K562 (cell line): ENCODE measurements around the gene HLCS. TPM values are rescaled to one million over a fixed set of nuclear protein-coding genes. Genes with fewer than 3 reads are reported as not detected.

Experiments used
- MBD2 ChIP-seq: sonication (generic); IDR thresholded peaks from 2 replicates; pipeline ENCODE4 v1.6.1; 2016; ENCODE audit warnings: low read depth, borderline replicate concordance
- MYBL2 ChIP-seq, 2 experiments: fragments of 450-650 bp in 1 of 2; sonication (generic) in 1 of 2; formaldehyde crosslinking in 1 of 2; IDR thresholded peaks; 2 replicates each; pipeline versions ENCODE4 v1.6.1 to v1.8.1; 2017 to 2022; ENCODE audit warnings: borderline replicate concordance in 1 of 2, inconsistent platforms in 1 of 2, low read depth in 1 of 2, mild to moderate bottlenecking in 1 of 2, missing genetic modification reagents in 1 of 2, moderate library complexity in 1 of 2
- POLR2A ChIP-seq: fragments of 450-650 bp; conservative IDR thresholded peaks from 2 replicates; pipeline ENCODE4 v1.6.1; 2016
- PPARD ChIP-seq: fragments of 250-450 bp; sonication (Bioruptor Pico); IDR thresholded peaks from 2 replicates; pipeline ENCODE4 v1.8.0; 2022; ENCODE audit warnings: inconsistent platforms, mild to moderate bottlenecking, moderate library complexity
- SMARCE1 ChIP-seq: fragments of 450-650 bp; IDR thresholded peaks from 2 replicates; pipeline ENCODE4 v1.7.1; 2016; ENCODE audit warnings: mild to moderate bottlenecking
- TCF7 ChIP-seq: sonication (generic); IDR thresholded peaks from 2 replicates; pipeline ENCODE4 v1.6.1; 2016; ENCODE audit warnings: antibody characterized with exemption, borderline replicate concordance
- ZBTB7A ChIP-seq: IDR thresholded peaks from 2 replicates; pipeline ENCODE4 v1.6.1; 2011; ENCODE audit warnings: low read depth, mild to moderate bottlenecking, low read length, moderate library complexity, borderline replicate concordance; ENCODE audit not compliant: control insufficient read depth
- ZNF316 ChIP-seq: fragments of 450-650 bp; IDR thresholded peaks from 2 replicates; pipeline ENCODE4 v1.6.1; 2016
- polyA plus RNA-seq, 8 experiments: library from polyadenylated mRNA; depleted of rRNA in 4 of 8; stranded (reverse) in 5 of 8; unstranded in 3 of 8; fragments of >200 nt; fragmentation: Nextera tagmentation in 2 of 8; fragmentation: Illumina TruSeq in 1 of 8; extraction: Ambion mirVana in 2 of 8; extraction: Trizol in 1 of 8; gene quantifications; 2 replicates each; pipeline versions ENCODE4 v1.2.1 to v1.2.3, GENCODE V29; 2011 to 2014; ENCODE audit warnings: inconsistent platforms in 1 of 8, missing spikeins in 1 of 8
- total RNA-seq, 7 experiments: library from RNA; depleted of rRNA in 6 of 7; stranded (reverse); fragments of >200 nt in 6 of 7; fragmentation: Illumina TruSeq in 2 of 7; extraction: Trizol in 2 of 7; gene quantifications; 2 replicates each; pipeline versions ENCODE4 v1.2.1 to v1.2.3, GENCODE V29; 2011 to 2021; ENCODE audit warnings: low replicate concordance in 1 of 7
- TF ChIP-seq, protein P1 (sequence below): fragments of 450-650 bp; conservative IDR thresholded peaks from 2 replicates; pipeline ENCODE4 v1.6.1; 2016; ENCODE audit warnings: missing genetic modification characterization, low read depth, mild to moderate bottlenecking, control low read depth, missing compliant biosample characterization
- TF ChIP-seq, protein P2 (sequence below): IDR thresholded peaks from 2 replicates; pipeline ENCODE4 v1.6.1; 2011; ENCODE audit not compliant: insufficient read length; ENCODE audit errors: extremely low read depth
- TF ChIP-seq, protein P3 (sequence below): sonication (generic); formaldehyde crosslinking; IDR thresholded peaks from 2 replicates; pipeline ENCODE4 v1.8.0; 2022; ENCODE audit warnings: mild to moderate bottlenecking, missing genetic modification reagents
- TF ChIP-seq, protein P4 (sequence below), 2 experiments: fragments of 450-650 bp; formaldehyde crosslinking in 1 of 2; IDR thresholded peaks; 2 replicates each; pipeline versions ENCODE4 v1.4.0 to v1.6.1; 2014 to 2020; ENCODE audit warnings: mild to moderate bottlenecking in 2 of 2, borderline replicate concordance in 1 of 2, low read depth in 1 of 2

HLCS gene
- total and polyA plus RNA-seq, 9 of the 15 experiments (the other 6 are each of a cell fraction or from before 2014, with no cell fraction given) = 3.0 to 21.5 (median 17.1) TPM

DNA sequence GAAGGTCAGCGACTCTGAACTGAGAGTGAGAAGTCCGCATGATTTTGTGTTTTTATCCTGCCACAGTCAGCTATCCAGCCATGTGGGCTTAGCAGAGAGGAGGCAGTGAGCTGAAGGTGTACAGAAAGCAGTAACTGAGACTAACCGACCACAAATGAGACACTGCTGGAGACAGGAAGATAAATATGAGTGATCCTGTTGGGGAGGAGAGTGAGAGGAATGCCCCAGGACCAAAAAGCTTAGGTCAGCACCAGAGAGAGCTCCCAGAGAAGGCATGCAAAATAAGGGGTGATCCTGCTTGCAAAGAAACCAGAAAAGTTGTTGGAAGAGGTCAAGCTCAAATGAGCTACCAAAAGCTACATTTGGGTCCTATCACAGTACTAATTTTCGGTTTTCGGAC, 63.7 kb downstream of the HLCS start (continued):
- TF ChIP-seq, protein P1, sequence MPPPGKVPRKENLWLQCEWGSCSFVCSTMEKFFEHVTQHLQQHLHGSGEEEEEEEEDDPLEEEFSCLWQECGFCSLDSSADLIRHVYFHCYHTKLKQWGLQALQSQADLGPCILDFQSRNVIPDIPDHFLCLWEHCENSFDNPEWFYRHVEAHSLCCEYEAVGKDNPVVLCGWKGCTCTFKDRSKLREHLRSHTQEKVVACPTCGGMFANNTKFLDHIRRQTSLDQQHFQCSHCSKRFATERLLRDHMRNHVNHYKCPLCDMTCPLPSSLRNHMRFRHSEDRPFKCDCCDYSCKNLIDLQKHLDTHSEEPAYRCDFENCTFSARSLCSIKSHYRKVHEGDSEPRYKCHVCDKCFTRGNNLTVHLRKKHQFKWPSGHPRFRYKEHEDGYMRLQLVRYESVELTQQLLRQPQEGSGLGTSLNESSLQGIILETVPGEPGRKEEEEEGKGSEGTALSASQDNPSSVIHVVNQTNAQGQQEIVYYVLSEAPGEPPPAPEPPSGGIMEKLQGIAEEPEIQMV = no peak
- TF ChIP-seq SMARCE1 = no peak
- no peak for TF ChIP-seq TCF7
- TF ChIP-seq, protein P2, sequence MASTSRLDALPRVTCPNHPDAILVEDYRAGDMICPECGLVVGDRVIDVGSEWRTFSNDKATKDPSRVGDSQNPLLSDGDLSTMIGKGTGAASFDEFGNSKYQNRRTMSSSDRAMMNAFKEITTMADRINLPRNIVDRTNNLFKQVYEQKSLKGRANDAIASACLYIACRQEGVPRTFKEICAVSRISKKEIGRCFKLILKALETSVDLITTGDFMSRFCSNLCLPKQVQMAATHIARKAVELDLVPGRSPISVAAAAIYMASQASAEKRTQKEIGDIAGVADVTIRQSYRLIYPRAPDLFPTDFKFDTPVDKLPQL = no peak
- TF ChIP-seq ZBTB7A = no peak
- TF ChIP-seq, protein P3, sequence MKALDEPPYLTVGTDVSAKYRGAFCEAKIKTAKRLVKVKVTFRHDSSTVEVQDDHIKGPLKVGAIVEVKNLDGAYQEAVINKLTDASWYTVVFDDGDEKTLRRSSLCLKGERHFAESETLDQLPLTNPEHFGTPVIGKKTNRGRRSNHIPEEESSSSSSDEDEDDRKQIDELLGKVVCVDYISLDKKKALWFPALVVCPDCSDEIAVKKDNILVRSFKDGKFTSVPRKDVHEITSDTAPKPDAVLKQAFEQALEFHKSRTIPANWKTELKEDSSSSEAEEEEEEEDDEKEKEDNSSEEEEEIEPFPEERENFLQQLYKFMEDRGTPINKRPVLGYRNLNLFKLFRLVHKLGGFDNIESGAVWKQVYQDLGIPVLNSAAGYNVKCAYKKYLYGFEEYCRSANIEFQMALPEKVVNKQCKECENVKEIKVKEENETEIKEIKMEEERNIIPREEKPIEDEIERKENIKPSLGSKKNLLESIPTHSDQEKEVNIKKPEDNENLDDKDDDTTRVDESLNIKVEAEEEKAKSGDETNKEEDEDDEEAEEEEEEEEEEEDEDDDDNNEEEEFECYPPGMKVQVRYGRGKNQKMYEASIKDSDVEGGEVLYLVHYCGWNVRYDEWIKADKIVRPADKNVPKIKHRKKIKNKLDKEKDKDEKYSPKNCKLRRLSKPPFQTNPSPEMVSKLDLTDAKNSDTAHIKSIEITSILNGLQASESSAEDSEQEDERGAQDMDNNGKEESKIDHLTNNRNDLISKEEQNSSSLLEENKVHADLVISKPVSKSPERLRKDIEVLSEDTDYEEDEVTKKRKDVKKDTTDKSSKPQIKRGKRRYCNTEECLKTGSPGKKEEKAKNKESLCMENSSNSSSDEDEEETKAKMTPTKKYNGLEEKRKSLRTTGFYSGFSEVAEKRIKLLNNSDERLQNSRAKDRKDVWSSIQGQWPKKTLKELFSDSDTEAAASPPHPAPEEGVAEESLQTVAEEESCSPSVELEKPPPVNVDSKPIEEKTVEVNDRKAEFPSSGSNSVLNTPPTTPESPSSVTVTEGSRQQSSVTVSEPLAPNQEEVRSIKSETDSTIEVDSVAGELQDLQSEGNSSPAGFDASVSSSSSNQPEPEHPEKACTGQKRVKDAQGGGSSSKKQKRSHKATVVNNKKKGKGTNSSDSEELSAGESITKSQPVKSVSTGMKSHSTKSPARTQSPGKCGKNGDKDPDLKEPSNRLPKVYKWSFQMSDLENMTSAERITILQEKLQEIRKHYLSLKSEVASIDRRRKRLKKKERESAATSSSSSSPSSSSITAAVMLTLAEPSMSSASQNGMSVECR (CRISPR knock-in tag) = no peak
- TF ChIP-seq POLR2A = no peak
- TF ChIP-seq MYBL2 (IDR thresholded peaks at IDR 0.05; ENCODE audit: low read depth) = no peak
- no peak for TF ChIP-seq MYBL2 (CRISPR knock-in tag; IDR thresholded peaks at IDR 0.05; ENCODE audit: borderline replicate concordance)
- no peak for TF ChIP-seq MBD2
- TF ChIP-seq ZNF316 = 0 out of 2 replicates have a peak, but pooled peaks have one; percentile 21
- TF ChIP-seq, protein P4, sequence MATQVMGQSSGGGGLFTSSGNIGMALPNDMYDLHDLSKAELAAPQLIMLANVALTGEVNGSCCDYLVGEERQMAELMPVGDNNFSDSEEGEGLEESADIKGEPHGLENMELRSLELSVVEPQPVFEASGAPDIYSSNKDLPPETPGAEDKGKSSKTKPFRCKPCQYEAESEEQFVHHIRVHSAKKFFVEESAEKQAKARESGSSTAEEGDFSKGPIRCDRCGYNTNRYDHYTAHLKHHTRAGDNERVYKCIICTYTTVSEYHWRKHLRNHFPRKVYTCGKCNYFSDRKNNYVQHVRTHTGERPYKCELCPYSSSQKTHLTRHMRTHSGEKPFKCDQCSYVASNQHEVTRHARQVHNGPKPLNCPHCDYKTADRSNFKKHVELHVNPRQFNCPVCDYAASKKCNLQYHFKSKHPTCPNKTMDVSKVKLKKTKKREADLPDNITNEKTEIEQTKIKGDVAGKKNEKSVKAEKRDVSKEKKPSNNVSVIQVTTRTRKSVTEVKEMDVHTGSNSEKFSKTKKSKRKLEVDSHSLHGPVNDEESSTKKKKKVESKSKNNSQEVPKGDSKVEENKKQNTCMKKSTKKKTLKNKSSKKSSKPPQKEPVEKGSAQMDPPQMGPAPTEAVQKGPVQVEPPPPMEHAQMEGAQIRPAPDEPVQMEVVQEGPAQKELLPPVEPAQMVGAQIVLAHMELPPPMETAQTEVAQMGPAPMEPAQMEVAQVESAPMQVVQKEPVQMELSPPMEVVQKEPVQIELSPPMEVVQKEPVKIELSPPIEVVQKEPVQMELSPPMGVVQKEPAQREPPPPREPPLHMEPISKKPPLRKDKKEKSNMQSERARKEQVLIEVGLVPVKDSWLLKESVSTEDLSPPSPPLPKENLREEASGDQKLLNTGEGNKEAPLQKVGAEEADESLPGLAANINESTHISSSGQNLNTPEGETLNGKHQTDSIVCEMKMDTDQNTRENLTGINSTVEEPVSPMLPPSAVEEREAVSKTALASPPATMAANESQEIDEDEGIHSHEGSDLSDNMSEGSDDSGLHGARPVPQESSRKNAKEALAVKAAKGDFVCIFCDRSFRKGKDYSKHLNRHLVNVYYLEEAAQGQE (IDR thresholded peaks at IDR 0.05; ENCODE audit: borderline replicate concordance) = peak; percentile 80
- TF ChIP-seq, protein P4 (CRISPR knock-in tag; IDR thresholded peaks at IDR 0.05; ENCODE audit: low read depth) = no peak
- TF ChIP-seq PPARD (CRISPR knock-in tag) = no peak
